Activated naive CD4-positive, alpha-beta T cell treated with anti-CD3 and anti-CD28 coated beads, Interleukin-2, amount 10 ng/mL, durations not matched to agents 7 days and 5 days (primary cell): ENCODE measurements around the gene SMAD5.
A peak's percentile ranks its signal among the peaks of the same experiment; 100 is the strongest.

Experiments
- CTCF ChIA-PET: fragments of 350-600 bp; sonication (Branson Sonifier 250); formaldehyde crosslinking; loops from one replicate; lab custom pipeline; 2021; ENCODE audit warnings: antibody characterized with exemption; lab: Charles Lee
- DNase-seq: peaks from one replicate; pipeline ENCODE4 v3.0.0-alpha.2; 2020
- H3K27ac Mint-ChIP-seq: one replicate; pipeline ENCODE4 v1.8.0; 2021; ENCODE audit warnings: mild to moderate bottlenecking, moderate library complexity, mixed read lengths
- H3K27me3 Mint-ChIP-seq: one replicate; pipeline ENCODE4 v1.8.0; 2021; ENCODE audit warnings: mild to moderate bottlenecking, mixed read lengths
- H3K36me3 Mint-ChIP-seq: one replicate; pipeline ENCODE4 v1.8.0; 2021; ENCODE audit warnings: mixed read lengths
- H3K4me1 Mint-ChIP-seq: one replicate; pipeline ENCODE4 v1.8.0; 2021; ENCODE audit warnings: mixed read lengths
- H3K4me3 Mint-ChIP-seq: one replicate; pipeline ENCODE4 v1.8.0; 2021; ENCODE audit warnings: mild to moderate bottlenecking, moderate library complexity, mixed read lengths
- H3K9me3 Mint-ChIP-seq: one replicate; pipeline ENCODE4 v1.8.0; 2021; ENCODE audit warnings: mixed read lengths

SMAD5 gene

DNA sequence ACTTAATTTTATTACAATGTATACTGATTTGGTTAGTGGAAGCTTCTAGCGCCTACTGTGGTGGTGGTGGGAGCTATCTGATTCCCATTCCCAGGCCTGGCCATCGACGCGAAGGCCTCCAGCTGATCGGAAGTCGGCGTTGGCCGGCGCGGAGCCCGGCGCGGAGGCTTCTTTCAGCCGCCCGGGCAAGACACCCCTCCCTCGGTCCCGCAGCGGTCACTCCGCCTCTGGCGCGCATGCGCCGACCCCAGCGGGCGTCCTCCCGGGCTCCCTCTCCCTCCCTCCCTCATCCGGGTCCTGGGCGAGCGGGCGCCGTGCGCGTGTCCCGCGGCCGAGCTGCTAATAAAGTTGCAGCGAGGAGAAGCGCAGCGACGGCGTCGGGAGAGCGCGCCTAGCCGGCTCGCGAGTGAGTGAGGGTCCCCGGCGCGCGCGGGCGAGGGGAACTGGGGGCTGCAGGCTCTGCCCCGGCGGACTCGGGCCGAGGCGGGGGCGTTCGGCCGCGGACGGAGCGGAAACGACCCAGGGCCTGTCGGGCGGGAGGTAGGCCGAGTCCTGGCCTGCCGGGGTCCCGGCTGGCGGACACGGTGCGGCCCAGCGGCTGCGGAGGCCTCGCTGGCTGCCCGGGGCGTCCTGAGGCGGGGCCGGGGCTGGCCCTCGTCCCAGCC lies at the start of gene SMAD5:
Gene SMAD5, plus strand, starts transcription at position 289 of the 665 bp plus-strand sequence. CDS start 20,916 bp downstream, outside the sequence.
- peaks cover 8% of the 10 kb centered on the region for H3K4me1 Mint-ChIP-seq
- CTCF ChIA-PET: interaction anchor here (1.3 kb wide), 1 partner anchor 79 kb away, joined by 4 read pairs; no protein-coding TSS in a partner anchor
- no peaks in the 10 kb centered on the region for H3K36me3 Mint-ChIP-seq

GRCh38 chr5:136084698-136085097 lies 47.9 kb upstream of the SMAD5 start:
- Mint-ChIP-seq H3K4me1 (peaks cover 2% of the 10 kb centered on the region), H3K36me3 (no peaks in the 10 kb centered on the region), H3K9me3 (no peaks in the 10 kb centered on the region), H3K27ac (no peak overlapping the region), H3K4me3 (no peak overlapping the region), H3K27me3 (peaks cover 19% of the 10 kb centered on the region)
- CTCF ChIA-PET: no interaction called here
- no peak for DNase-seq

More for the DNA sequence above, at the start of gene SMAD5:
- Mint-ChIP-seq H3K9me3 (no peaks in the 10 kb centered on the region), H3K27me3 (peaks cover 56% of the 10 kb centered on the region), H3K4me3 (peak within 1 kb of the TSS; percentile 67), H3K27ac (peak within 1 kb of the TSS; percentile 40)
- peak; percentile 54 for DNase-seq

- CTCF ChIA-PET: no interaction called here
- peaks cover 5% of the 10 kb centered on the region for H3K27me3 Mint-ChIP-seq
- H3K4me1 Mint-ChIP-seq: no peaks in the 10 kb centered on the region
- no peak overlapping the region for H3K27ac Mint-ChIP-seq
- H3K4me3 Mint-ChIP-seq: no peak overlapping the region
- no peak for DNase-seq
- no peaks in the 10 kb centered on the region for H3K9me3 Mint-ChIP-seq
- no peaks in the 10 kb centered on the region for H3K36me3 Mint-ChIP-seq
Measured at GRCh38 chr5:136086783-136087566, 45.7 kb upstream of the SMAD5 start.

DNA sequence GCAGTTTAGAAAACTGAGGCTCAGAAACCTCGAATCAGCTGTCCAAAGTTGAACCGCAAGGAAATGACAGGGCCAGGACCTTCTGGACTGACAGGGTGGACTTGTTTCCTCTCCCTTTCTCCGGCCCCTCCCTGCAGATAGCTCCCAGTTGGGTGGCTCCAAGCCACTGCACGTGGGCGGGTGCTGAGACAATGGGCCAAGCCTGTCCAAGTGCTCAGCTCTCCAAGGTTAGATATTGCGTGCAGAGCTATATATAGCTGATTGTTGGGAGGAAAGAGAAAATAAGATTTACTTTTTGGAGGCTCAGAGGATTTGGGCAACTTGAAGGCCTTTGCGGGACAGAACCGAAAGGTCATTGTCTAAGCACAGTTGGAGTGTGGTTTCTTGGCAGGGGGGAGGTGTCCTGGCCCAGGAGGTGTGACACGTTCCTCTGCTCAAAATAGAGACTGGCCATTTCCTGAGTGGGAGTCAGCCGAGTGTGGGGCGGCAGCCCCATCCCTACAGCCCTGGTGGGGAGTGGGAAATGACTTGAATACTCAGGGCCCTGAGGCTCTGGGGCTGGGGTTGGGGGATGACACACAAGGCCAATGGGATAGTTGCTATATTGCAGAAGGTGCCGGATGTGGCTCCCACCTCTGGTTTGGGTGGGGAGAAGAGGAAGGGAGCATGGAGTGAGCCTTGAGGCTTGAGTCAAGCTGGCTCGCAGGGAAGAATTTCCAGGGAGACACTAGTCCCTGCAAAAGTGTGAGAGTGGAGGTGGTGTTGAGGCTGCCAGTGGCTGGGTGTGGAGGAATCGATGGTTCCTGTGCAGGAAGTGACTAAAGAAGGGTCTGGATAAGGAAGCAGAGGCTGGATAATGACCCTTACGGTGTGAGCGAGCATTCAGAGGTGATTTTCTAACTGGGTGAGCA lies 44.4 kb upstream of the SMAD5 start:
- Mint-ChIP-seq H3K27me3 (peaks cover 5% of the 10 kb centered on the region), H3K27ac (no peak overlapping the region), H3K4me3 (no peak overlapping the region), H3K9me3 (no peaks in the 10 kb centered on the region), H3K4me1 (no peaks in the 10 kb centered on the region), H3K36me3 (no peaks in the 10 kb centered on the region)
- DNase-seq: no peak
- CTCF ChIA-PET: no interaction called here

DNA sequence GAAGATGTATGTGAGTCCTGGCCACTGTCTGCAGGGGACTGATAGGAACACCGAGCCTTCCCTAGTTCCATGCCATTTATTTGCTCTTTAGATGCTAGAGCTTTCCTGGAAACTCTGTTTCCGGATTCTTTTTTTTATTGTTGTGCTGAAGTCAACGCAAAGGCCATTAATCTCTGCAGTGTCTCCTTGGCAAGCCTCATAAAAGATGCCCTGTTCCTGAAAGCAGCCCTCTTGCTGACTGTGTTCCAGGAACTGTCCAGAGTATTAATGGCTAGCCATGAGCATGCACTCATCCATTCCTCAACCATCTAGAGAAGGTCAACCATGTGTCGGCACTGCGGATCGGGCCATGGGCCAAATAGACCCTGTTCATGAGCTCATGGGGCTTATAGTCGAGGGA lies 42.9 kb upstream of the SMAD5 start:
- Mint-ChIP-seq H3K27ac (no peak overlapping the region), H3K36me3 (no peaks in the 10 kb centered on the region), H3K27me3 (peaks cover 5% of the 10 kb centered on the region), H3K4me3 (no peak overlapping the region), H3K4me1 (no peaks in the 10 kb centered on the region), H3K9me3 (no peaks in the 10 kb centered on the region)
- no peak for DNase-seq
- CTCF ChIA-PET: no interaction called here

DNA sequence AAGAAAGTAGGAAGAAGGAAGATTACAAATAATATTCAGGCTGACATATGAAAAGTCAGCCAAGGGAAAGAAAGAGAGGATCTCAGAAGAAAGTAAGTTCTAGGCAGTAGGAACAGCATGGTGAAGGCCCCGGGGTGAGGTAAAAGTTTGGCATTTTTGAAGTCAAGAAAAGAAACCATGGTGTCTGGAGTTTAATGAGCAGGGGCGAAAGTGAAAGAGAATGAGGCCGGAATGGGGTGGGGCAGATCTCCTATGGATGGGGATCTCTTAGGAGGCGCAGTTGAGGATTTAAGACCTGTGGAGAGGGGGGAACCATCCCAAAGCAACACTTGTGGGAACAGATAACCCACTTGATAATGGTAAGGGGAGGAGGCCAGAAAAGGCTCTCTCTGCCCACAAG lies 42.3 kb upstream of the SMAD5 start:
- Mint-ChIP-seq H3K4me1 (no peaks in the 10 kb centered on the region), H3K36me3 (no peaks in the 10 kb centered on the region), H3K9me3 (no peaks in the 10 kb centered on the region), H3K27ac (no peak overlapping the region), H3K27me3 (peaks cover 5% of the 10 kb centered on the region), H3K4me3 (no peak overlapping the region)
- CTCF ChIA-PET: no interaction called here
- no peak for DNase-seq

GRCh38 chr5:136094189-136094912 lies 38.3 kb upstream of the SMAD5 start:
- DNase-seq: no peak
- no peak overlapping the region for H3K27ac Mint-ChIP-seq
- no peaks in the 10 kb centered on the region for H3K4me1 Mint-ChIP-seq
- H3K4me3 Mint-ChIP-seq: no peak overlapping the region
- H3K36me3 Mint-ChIP-seq: no peaks in the 10 kb centered on the region
- peaks cover 4% of the 10 kb centered on the region for H3K27me3 Mint-ChIP-seq
- CTCF ChIA-PET: no interaction called here
- H3K9me3 Mint-ChIP-seq: no peaks in the 10 kb centered on the region

GRCh38 chr5:136094913-136095641 lies 37.6 kb upstream of the SMAD5 start:
- H3K27ac Mint-ChIP-seq: no peak overlapping the region
- H3K4me1 Mint-ChIP-seq: no peaks in the 10 kb centered on the region
- no peaks in the 10 kb centered on the region for H3K9me3 Mint-ChIP-seq
- no peak for DNase-seq
- peaks cover 4% of the 10 kb centered on the region for H3K27me3 Mint-ChIP-seq
- no peaks in the 10 kb centered on the region for H3K36me3 Mint-ChIP-seq
- H3K4me3 Mint-ChIP-seq: no peak overlapping the region
- CTCF ChIA-PET: no interaction called here

GRCh38 chr5:136098176-136098575 lies 34.5 kb upstream of the SMAD5 start:
- H3K9me3 Mint-ChIP-seq: no peaks in the 10 kb centered on the region
- CTCF ChIA-PET: interaction anchor here (0.6 to 2.4 kb wide), 2 partner anchors 11 to 1203 kb away, joined by 3 to 6 read pairs; no protein-coding TSS in a partner anchor
- DNase-seq: no peak
- peaks cover 4% of the 10 kb centered on the region for H3K27me3 Mint-ChIP-seq
- no peak overlapping the region for H3K4me3 Mint-ChIP-seq
- H3K27ac Mint-ChIP-seq: no peak overlapping the region
- H3K36me3 Mint-ChIP-seq: no peaks in the 10 kb centered on the region
- no peaks in the 10 kb centered on the region for H3K4me1 Mint-ChIP-seq

GRCh38 chr5:136099870-136100269 lies 32.8 kb upstream of the SMAD5 start:
- Mint-ChIP-seq H3K9me3 (no peaks in the 10 kb centered on the region), H3K4me3 (no peak overlapping the region), H3K4me1 (no peaks in the 10 kb centered on the region), H3K27me3 (peaks cover 9% of the 10 kb centered on the region), H3K27ac (no peak overlapping the region), H3K36me3 (no peaks in the 10 kb centered on the region)
- no peak for DNase-seq
- CTCF ChIA-PET: interaction anchor here (2.4 kb wide), 1 partner anchor 9 kb away, joined by 6 read pairs; no protein-coding TSS in a partner anchor

- Mint-ChIP-seq H3K4me1 (no peaks in the 10 kb centered on the region), H3K36me3 (no peaks in the 10 kb centered on the region), H3K27me3 (peaks cover 9% of the 10 kb centered on the region), H3K27ac (no peak overlapping the region), H3K9me3 (no peaks in the 10 kb centered on the region), H3K4me3 (no peak overlapping the region)
- CTCF ChIA-PET: no interaction called here
- DNase-seq: no peak
Measured at GRCh38 chr5:136101884-136102283, 30.8 kb upstream of the SMAD5 start.

- H3K4me3 Mint-ChIP-seq: no peak overlapping the region
- no peaks in the 10 kb centered on the region for H3K36me3 Mint-ChIP-seq
- no peak overlapping the region for H3K27ac Mint-ChIP-seq
- CTCF ChIA-PET: no interaction called here
- H3K4me1 Mint-ChIP-seq: no peaks in the 10 kb centered on the region
- H3K9me3 Mint-ChIP-seq: no peaks in the 10 kb centered on the region
- H3K27me3 Mint-ChIP-seq: peaks cover 5% of the 10 kb centered on the region
- DNase-seq: no peak
Measured at GRCh38 chr5:136103118-136103517, 29.5 kb upstream of the SMAD5 start.

GRCh38 chr5:136104306-136104965 lies 28.2 kb upstream of the SMAD5 start:
- Mint-ChIP-seq H3K27ac (no peak overlapping the region), H3K4me3 (no peak overlapping the region), H3K9me3 (no peaks in the 10 kb centered on the region), H3K27me3 (peaks cover 5% of the 10 kb centered on the region), H3K4me1 (no peaks in the 10 kb centered on the region), H3K36me3 (no peaks in the 10 kb centered on the region)
- no peak for DNase-seq
- CTCF ChIA-PET: no interaction called here
